WTC11 (cell line): ENCODE measurements around the gene HSF2BP.

ENCODE experiments used
- CREM ChIP-seq: sonication (generic); formaldehyde crosslinking; IDR thresholded peaks from 2 replicates; pipeline ENCODE4 v1.8.1; 2022; ENCODE audit warnings: mild to moderate bottlenecking, missing genetic modification reagents, moderate library complexity
- MYBL2 ChIP-seq: sonication (generic); formaldehyde crosslinking; IDR thresholded peaks from 2 replicates; pipeline ENCODE4 v1.8.1; 2023; ENCODE audit warnings: mild to moderate bottlenecking, moderate library complexity, missing genetic modification reagents

- no peak for TF ChIP-seq MYBL2 (CRISPR knock-in tag)
- no peak for TF ChIP-seq CREM
Measured at GRCh38 chr21:43574741-43575472, 84.4 kb downstream of the HSF2BP start.
